Measurements from ENCODE around the gene ALAS1. TPM values are rescaled to one million over a fixed set of nuclear protein-coding genes. Genes with fewer than 3 reads are reported as not detected.
A peak's percentile ranks its signal among the peaks of the same experiment; 100 is the strongest.

Gene ALAS1
- total RNA-seq, 3 donors from 2014 or later = 67.2 to 103 (median 94.6) TPM

DNA sequence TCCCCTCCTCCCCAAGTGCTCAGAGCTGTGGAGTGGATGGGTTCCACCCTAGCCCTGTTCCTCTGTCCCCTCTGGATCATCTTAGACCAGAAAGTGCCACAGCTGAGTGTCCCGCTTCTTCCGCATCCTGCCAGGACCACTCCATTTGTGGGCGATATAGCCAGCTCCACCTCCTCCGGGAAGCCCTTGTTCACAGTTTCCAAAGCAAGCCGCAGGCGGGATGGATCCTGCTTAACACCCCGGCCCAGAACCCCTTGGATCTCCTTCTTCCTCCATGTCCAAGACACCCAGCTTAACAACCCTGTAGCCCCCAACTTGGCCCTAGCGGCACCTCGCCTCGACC is 490 bp upstream of the ALAS1 start:
- Histone ChIP-seq H3K36me3 (ENCODE audit: low read depth) (no peaks in the 10 kb centered on the region), H3K4me1 (ENCODE audit: low read depth) (peaks cover 38% of the 10 kb centered on the region), H3K4me3 (no peak overlapping the region), H3K9me3 (no peaks in the 10 kb centered on the region)
- intact Hi-C loops (cut with DNase I, micrococcal nuclease) = no loop called here
- ATAC-seq (peak; percentile 15), DNase-seq (no peak)
- TF ChIP-seq, protein P1, sequence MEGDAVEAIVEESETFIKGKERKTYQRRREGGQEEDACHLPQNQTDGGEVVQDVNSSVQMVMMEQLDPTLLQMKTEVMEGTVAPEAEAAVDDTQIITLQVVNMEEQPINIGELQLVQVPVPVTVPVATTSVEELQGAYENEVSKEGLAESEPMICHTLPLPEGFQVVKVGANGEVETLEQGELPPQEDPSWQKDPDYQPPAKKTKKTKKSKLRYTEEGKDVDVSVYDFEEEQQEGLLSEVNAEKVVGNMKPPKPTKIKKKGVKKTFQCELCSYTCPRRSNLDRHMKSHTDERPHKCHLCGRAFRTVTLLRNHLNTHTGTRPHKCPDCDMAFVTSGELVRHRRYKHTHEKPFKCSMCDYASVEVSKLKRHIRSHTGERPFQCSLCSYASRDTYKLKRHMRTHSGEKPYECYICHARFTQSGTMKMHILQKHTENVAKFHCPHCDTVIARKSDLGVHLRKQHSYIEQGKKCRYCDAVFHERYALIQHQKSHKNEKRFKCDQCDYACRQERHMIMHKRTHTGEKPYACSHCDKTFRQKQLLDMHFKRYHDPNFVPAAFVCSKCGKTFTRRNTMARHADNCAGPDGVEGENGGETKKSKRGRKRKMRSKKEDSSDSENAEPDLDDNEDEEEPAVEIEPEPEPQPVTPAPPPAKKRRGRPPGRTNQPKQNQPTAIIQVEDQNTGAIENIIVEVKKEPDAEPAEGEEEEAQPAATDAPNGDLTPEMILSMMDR (IDR thresholded peaks at IDR 0.05) = no peak

DNA sequence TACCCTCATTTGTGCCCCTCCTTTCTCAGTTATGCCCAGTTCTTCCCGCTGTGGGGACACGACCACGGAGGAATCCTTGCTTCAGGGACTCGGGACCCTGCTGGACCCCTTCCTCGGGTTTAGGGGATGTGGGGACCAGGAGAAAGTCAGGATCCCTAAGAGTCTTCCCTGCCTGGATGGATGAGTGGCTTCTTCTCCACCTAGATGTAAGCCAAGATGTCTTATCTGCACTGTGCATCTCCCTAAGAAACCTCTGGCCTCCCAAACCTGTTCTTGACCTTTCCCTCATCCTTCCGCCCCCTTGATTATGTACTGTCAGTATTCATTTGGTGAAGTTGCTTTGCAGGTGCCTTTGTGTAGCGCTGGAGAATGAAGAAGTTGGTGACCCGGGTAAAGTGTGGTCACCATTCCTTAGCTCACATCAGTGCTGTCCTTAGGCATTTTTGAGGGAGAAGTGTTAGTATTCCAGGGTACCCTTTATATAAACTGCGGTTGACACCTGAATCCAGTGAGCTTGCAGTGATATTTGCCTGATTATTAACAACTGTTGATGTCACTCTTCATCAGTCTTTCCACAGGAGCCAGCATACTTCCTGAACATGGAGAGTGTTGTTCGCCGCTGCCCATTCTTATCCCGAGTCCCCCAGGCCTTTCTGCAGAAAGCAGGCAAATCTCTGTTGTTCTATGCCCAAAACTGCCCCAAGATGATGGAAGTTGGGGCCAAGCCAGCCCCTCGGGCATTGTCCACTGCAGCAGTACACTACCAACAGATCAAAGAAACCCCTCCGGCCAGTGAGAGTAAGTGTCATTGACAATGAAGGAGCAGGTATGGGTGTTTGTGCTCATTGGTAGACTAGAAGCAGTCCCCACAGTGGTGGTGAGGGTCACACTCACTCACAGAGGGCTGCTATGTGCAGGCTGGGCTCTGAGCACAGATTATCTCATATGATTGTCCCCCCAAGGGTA is 966 bp downstream of the ALAS1 start:
- peaks cover 38% of the 10 kb centered on the region for H3K4me1 ChIP-seq (ENCODE audit: low read depth)
- DNase-seq (no peak), ATAC-seq (no peak)
- TF ChIP-seq, protein P1 (IDR thresholded peaks at IDR 0.05) = no peak
- intact Hi-C loops (cut with DNase I, micrococcal nuclease) = no loop called here
- H3K4me3 ChIP-seq = peak overlapping the region; percentile 47
- H3K9me3 ChIP-seq = no peaks in the 10 kb centered on the region
- H3K36me3 ChIP-seq (ENCODE audit: low read depth) = no peaks in the 10 kb centered on the region

DNA sequence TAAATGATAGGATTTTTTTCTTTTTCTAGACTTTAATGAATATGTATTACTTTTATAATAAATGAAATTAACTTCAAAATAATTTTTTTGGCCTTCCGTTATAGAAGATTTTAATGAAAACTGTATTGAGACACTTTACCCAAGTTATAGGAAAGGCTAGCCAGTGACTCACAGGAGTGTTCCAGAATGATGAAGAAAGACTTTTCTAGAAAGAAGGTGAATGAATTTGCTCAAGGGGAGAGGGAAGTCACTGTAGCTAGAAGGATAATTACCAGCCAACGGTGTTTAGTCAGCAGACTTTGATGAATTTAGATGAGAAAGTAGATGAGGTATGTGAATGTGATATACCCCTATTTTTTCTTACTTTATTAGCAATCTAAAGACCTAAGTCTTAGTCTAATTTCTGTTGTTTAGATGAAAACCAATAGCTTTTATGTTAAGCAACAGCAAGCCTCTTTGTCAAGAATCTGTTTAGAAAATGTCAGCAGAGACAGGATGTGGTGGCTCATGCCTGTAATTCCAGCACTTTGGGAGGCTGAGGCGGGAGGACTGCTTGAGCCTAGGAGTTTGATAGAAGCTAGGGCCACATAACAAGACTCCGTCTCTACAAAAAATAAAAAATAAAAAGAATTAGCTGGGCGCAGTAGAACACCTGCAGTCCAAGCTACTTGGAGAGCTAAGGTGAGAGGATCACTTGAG is 3.2 kb downstream of the ALAS1 start:
- no peak overlapping the region for H3K4me3 ChIP-seq
- TF ChIP-seq, protein P1 (IDR thresholded peaks at IDR 0.05) = no peak
- no peak for ATAC-seq
- intact Hi-C loops (cut with DNase I, micrococcal nuclease) = no loop called here
- DNase-seq = no peak
- H3K9me3 ChIP-seq = no peaks in the 10 kb centered on the region
- H3K4me1 ChIP-seq (ENCODE audit: low read depth) = peaks cover 33% of the 10 kb centered on the region
- peaks cover under 1% of the 10 kb centered on the region for H3K36me3 ChIP-seq (ENCODE audit: low read depth)

DNA sequence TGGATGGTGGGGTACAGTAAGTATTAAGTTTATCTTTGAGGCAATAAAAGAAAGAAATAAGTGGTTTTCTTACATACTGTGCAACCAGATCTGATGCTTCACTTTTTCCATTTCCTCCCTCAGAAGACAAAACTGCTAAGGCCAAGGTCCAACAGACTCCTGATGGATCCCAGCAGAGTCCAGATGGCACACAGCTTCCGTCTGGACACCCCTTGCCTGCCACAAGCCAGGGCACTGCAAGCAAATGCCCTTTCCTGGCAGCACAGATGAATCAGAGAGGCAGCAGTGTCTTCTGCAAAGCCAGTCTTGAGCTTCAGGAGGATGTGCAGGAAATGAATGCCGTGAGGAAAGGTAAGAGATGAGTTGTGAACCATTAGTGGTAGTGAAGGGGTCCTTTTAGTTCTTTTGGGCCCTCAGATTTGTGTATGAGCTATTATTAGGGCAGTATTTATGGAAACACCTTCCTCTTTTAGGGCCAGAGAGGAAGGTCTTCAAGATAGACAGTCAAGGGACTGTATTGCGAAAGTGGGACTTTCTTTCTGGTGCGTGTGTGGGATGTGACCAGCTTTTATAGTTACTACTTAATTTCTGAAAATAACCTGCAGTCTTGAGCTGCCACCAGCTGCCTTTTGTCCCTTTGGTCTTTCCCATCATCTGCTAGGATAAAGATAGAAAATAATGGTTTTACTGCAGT is 4.6 kb downstream of the ALAS1 start:
- intact Hi-C loops (cut with DNase I, micrococcal nuclease) = no loop called here
- H3K4me3 ChIP-seq = no peak overlapping the region
- DNase-seq = no peak
- TF ChIP-seq, protein P1 (IDR thresholded peaks at IDR 0.05) = no peak
- no peaks in the 10 kb centered on the region for H3K9me3 ChIP-seq
- peaks cover 19% of the 10 kb centered on the region for H3K4me1 ChIP-seq (ENCODE audit: low read depth)
- peaks cover 10% of the 10 kb centered on the region for H3K36me3 ChIP-seq (ENCODE audit: low read depth)
- ATAC-seq = no peak

DNA sequence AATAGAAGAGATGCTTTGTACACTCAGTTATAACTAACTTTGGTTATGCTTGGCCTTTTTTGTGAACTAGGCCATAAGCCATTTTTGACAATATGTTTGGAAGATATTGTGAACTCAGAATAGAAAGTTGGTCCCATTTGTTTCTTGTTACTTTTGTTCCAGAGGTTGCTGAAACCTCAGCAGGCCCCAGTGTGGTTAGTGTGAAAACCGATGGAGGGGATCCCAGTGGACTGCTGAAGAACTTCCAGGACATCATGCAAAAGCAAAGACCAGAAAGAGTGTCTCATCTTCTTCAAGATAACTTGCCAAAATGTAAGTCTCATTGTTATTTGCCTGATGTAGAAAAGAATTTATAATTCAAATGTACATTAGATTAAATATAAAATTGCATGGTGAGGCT is 5.7 kb downstream of the ALAS1 start:
- peaks cover 22% of the 10 kb centered on the region for H3K36me3 ChIP-seq (ENCODE audit: low read depth)
- H3K4me3 ChIP-seq = no peak overlapping the region
- DNase-seq (no peak), ATAC-seq (no peak)
- intact Hi-C loops (cut with DNase I, micrococcal nuclease) = no loop called here
- TF ChIP-seq, protein P1 (IDR thresholded peaks at IDR 0.05) = no peak
- H3K9me3 ChIP-seq = no peaks in the 10 kb centered on the region
- H3K4me1 ChIP-seq (ENCODE audit: low read depth) = peaks cover 15% of the 10 kb centered on the region

Data from mucosa of descending colon (tissue), 3 donors.